ENCODE data around the gene RPS3A. TPM values are rescaled to one million over a fixed set of nuclear protein-coding genes. Genes with fewer than 3 reads are reported as not detected.
A peak's percentile ranks its signal among the peaks of the same experiment; 100 is the strongest.

Gene RPS3A
- polyA plus RNA-seq, 1 experiment: 1,382 TPM

- Histone ChIP-seq H3K4me3 (ENCODE audit: low read depth, low read length) (peak overlapping the region; percentile 54), H3K27me3 (ENCODE audit: control insufficient read depth, insufficient read depth, low read length) (0 out of 2 replicates have a peak, but pooled peaks cover 2% of the 10 kb centered on the region), H3K36me3 (ENCODE audit: control insufficient read depth, insufficient read depth, low read length) (peaks cover 14% of the 10 kb centered on the region)
- CTCF ChIA-PET: interaction anchor here (0.8 to 1.5 kb wide), 3 partner anchors 13 to 701 kb away, joined by 3 read pairs; no protein-coding TSS in a partner anchor
- POLR2A ChIA-PET: interaction anchor here (1.0 kb wide), 1 partner anchor 9 kb away, joined by 4 read pairs; no protein-coding TSS in a partner anchor
- DNase-seq (ENCODE audit: low read depth): no peak
- TF ChIP-seq CTCF (IDR thresholded peaks at IDR 0.05; ENCODE audit: insufficient read depth, low read depth, low read length): no peak
Measured at GRCh38 chr4:151100531-151100930, 1.1 kb downstream of the RPS3A start.

GRCh38 chr4:151103758-151104157 lies 4.3 kb downstream of the RPS3A start:
- CTCF ChIA-PET: no interaction called here
- H3K36me3 ChIP-seq (ENCODE audit: control insufficient read depth, insufficient read depth, low read length): peaks cover 17% of the 10 kb centered on the region

GRCh38 chr4:151104621-151105020 lies 5.2 kb downstream of the RPS3A start:
- H3K4me3 ChIP-seq (ENCODE audit: low read depth, low read length): no peak overlapping the region
- CTCF ChIA-PET: interaction anchor here (0.7 to 0.8 kb wide), 2 partner anchors 306 to 510 kb away, joined by 3 to 4 read pairs; no protein-coding TSS in a partner anchor
- POLR2A ChIA-PET: interaction anchor here (0.6 kb wide), 1 partner anchor 817 kb away, joined by 3 read pairs; no protein-coding TSS in a partner anchor
- no peaks in the 10 kb centered on the region for H3K27me3 ChIP-seq (ENCODE audit: control insufficient read depth, insufficient read depth, low read length)
- H3K36me3 ChIP-seq (ENCODE audit: control insufficient read depth, insufficient read depth, low read length): peaks cover 17% of the 10 kb centered on the region
- no peak for TF ChIP-seq CTCF (IDR thresholded peaks at IDR 0.05; ENCODE audit: insufficient read depth, low read depth, low read length)
- no peak for DNase-seq (ENCODE audit: low read depth)

More at GRCh38 chr4:151103758-151104157, 4.3 kb downstream of the RPS3A start:
- Histone ChIP-seq H3K4me3 (ENCODE audit: low read depth, low read length) (no peak overlapping the region), H3K27me3 (ENCODE audit: control insufficient read depth, insufficient read depth, low read length) (no peaks in the 10 kb centered on the region)
- DNase-seq (ENCODE audit: low read depth): no peak
- no peak for TF ChIP-seq CTCF (IDR thresholded peaks at IDR 0.05; ENCODE audit: insufficient read depth, low read depth, low read length)
- POLR2A ChIA-PET: no interaction called here

GRCh38 chr4:151105454-151106032 lies 6.1 kb downstream of the RPS3A start:
- no peak for TF ChIP-seq CTCF (IDR thresholded peaks at IDR 0.05; ENCODE audit: insufficient read depth, low read depth, low read length)
- ChIA-PET CTCF (interaction anchor here (0.7 kb wide), 1 partner anchor 1281 kb away, joined by 3 read pairs; no protein-coding TSS in a partner anchor), POLR2A (no interaction called here)
- no peak overlapping the region for H3K4me3 ChIP-seq (ENCODE audit: low read depth, low read length)
- peaks cover 17% of the 10 kb centered on the region for H3K36me3 ChIP-seq (ENCODE audit: control insufficient read depth, insufficient read depth, low read length)
- DNase-seq (ENCODE audit: low read depth): no peak
- no peaks in the 10 kb centered on the region for H3K27me3 ChIP-seq (ENCODE audit: control insufficient read depth, insufficient read depth, low read length)

GRCh38 chr4:151107063-151107462 lies 7.6 kb downstream of the RPS3A start:
- POLR2A ChIA-PET: no interaction called here
- no peak for TF ChIP-seq CTCF (IDR thresholded peaks at IDR 0.05; ENCODE audit: insufficient read depth, low read depth, low read length)
- CTCF ChIA-PET: interaction anchor here (0.6 kb wide), 1 partner anchor 11 kb away, joined by 3 read pairs; no protein-coding TSS in a partner anchor
- H3K4me3 ChIP-seq (ENCODE audit: low read depth, low read length): no peak overlapping the region
- H3K36me3 ChIP-seq (ENCODE audit: control insufficient read depth, insufficient read depth, low read length): peaks cover 16% of the 10 kb centered on the region
- H3K27me3 ChIP-seq (ENCODE audit: control insufficient read depth, insufficient read depth, low read length): no peaks in the 10 kb centered on the region
- no peak for DNase-seq (ENCODE audit: low read depth)
